Measurements from ENCODE around the gene SMTN.
A peak's percentile ranks its signal among the peaks of the same experiment; 100 is the strongest.
"Not testable (repeated sequence)": the region's sequence is repeated elsewhere in the genome, so short reads cannot be mapped to it uniquely, and the experiment has no call there.

SMTN gene

DNA sequence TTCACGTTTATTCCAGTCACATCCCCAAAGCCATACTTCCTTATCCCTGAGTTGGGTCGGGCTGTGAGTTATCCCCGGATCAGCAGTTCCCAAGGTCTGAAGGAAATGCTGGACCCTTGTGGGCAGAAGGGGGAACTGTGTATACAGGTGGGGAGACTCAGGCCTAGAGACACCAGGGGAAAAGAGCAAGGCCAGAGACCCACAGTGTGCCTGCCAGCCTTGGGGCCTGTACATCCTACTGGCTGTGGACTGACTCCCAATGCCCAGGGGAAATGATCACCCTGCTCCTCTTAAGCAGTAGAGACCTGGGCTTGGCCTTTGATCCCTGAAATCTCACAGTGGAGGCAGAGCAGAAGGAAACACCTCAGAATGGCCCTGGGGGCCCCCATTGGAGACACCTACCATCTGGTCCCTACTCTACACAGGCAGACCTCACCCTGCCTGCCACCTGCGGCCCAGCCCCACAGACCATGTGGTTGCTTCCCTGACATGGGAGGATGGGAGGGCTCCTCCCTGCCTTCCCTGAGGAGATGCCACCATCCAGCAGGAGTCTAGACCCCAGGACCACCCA is 25.0 kb downstream of the SMTN start:
- no peak for DNase-seq

DNA sequence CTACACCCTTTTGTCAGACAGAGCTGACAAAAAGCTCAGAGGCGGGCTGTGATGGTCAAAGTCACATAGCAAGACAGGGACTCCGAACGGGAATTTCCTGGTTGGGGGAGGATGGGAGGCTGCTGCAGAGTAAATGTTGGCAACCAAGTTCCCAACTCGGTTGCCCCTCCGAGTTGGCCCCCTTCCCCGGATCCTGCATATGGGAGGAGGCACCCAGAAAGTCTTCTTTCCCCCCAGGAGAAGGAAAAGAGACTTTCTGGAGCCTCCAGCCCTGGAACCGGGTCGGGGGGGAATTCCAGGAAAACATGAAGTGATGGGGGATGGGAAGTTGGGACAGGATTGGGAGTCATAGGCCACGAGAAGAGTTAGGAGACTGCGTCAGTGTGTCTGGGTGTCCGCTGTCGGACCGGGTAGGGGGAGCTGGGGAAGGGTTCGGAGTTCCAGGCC is 25.6 kb downstream of the SMTN start:
- no peak for DNase-seq

GRCh38 chr22:31107178-31107893 is 26.2 kb downstream of the SMTN start, which contains the start of gene SELENOM:
Gene SELENOM (minus strand): TSS chr22:31107568. CDS start chr22:31107505, 63 bp downstream.
- no peak for DNase-seq

DNA sequence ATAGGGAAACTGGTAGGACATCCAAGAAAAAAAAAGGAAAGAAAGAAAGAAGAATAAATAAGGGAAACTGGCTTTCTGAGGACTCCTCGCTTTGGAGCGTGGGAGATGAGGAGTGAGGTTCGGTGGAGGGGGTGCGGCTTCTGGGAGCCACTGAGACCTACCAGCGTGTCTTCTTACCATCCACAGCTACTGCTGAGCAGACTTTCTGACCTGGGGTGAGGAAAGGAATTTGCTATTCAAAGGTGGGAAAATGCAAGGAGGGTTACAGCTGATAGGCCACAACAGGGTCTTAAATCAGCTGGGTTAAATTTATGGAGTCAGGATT is 26.7 kb downstream of the SMTN start:
- no peak for DNase-seq

DNA sequence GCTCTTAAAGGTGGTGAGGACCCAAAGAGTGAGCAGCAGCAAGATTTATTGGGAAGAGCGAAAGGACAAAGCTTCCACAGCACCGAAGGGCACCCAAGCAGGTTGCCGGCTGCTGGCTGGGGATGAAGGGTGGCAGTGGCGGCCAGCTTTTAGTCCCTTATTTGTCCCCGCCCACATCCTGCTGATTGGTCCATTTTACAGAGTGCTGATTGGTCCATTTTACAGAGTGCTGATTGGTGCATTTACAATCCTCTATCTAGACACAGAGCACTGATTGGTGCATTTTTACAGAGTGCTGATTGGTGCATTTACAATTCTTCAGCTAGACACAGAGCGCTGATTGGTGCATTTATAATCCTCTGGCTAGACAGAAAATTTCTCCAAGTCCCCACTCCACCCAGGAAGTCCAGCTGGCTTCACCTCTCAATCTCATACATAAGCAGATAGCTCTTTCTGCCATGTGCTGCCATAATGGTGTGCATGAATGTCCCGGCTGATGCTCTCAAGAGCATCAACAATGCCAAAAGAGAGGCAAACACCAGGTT is 31.5 kb downstream of the SMTN start:
- not testable (repeated sequence) for DNase-seq

- no peak for DNase-seq
These were observed 37.1 kb downstream of the SMTN start for GRCh38 chr22:31118046-31118820.

GRCh38 chr22:31119026-31119717 is 38.1 kb downstream of the SMTN start:
- DNase-seq: no peak

GRCh38 chr22:31120230-31120629 is 39.1 kb downstream of the SMTN start:
- DNase-seq: no peak

DNA sequence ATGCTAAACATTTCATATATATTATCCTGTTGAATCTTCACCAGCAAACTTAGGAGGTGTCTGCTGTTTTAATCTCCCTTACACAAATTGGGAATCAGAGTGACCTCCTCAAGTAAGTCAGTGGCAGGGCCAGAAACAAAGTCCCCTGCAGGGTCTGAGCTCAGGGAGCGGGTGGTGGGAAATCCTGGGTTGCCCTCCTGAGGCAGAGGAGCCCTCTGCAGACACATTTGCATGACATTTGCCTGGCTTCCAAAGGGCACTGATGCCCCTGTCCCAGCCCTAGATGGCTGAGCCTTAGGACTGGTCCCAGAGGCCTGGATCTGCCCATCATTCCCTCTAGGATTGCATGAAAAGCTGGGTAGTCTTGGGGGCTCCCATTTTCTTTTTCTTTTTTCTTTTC is 39.5 kb downstream of the SMTN start:
- DNase-seq: no peak

DNA sequence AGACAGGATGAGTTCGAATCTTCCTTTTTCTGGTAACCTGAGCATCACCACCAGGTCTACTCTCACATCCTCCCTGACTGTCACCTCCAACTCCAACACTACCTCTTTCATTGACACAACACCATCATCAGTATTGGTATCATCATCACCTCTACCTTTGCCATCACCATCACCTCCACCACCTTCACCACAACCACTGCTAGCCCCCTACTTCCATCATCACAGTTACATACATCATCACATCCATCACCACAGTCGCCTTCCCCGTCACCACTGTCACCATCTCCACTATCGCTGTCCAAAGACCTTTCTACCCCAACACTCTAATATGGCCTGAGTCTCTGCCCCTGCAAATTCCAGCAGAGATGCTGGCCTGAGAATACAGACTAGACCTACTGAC is 40.3 kb downstream of the SMTN start:
- DNase-seq: no peak

DNA sequence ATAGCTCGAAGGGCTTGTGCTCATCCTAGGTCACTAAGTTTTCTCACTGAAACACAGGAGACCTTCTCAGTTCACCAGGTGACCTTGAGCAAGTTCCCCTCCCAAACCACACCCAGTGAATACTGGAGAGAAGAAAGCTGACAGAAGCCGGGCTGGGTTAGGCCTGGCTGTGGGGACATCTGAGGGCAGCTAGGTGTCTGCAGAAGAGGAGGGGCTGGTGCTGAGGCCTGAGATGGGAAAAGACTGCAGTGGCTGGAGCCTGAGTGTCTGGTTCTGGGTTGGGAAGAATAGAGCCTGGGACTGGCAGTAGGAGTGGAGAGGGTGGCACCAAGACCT is 41.0 kb downstream of the SMTN start:
- no peak for DNase-seq

- peak; percentile 16 for DNase-seq
These were observed 41.6 kb downstream of the SMTN start, which contains the start of gene INPP5J for GRCh38 chr22:31122532-31123291. Gene INPP5J (plus strand): TSS chr22:31122966. CDS start chr22:31123015, 49 bp downstream.

DNA sequence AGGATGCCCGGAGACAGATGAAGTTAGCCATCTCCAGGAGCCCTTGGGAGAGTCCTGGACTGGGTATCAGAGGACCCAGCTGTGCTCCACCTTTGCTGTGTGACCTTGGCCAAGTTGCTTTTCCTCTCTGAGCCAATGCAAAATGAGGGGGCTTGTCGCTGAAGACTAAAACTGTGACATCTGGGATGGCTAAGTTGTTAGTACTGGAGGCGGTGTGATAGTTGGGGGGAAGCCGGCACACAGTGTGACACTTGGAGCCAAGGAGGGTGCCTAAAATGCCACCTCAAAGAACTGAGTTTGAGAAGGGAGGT is 42.1 kb downstream of the SMTN start:
- DNase-seq: no peak

DNA sequence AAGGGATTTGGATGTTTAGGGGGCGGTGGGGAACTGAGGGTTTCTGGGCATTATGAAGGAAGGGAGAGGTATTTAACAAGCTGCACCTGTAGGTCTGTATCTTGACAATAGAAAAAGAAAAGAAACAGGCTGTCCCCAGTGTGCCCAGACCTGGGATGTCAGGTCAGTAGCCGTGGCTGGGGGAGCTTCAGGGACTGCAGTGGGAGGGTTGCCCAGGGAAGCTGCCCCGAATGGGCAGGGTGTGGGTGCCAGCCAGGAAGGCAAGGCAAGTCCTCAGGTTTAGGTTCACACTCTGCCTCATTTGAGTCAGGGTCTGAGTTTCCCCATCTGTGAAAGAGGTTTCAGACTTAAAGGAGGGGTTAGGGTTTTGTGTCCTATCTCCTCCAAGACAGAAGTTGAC is 43.2 kb downstream of the SMTN start:
- DNase-seq: no peak

GRCh38 chr22:31124811-31125465 is 43.8 kb downstream of the SMTN start:
- DNase-seq: no peak

DNA sequence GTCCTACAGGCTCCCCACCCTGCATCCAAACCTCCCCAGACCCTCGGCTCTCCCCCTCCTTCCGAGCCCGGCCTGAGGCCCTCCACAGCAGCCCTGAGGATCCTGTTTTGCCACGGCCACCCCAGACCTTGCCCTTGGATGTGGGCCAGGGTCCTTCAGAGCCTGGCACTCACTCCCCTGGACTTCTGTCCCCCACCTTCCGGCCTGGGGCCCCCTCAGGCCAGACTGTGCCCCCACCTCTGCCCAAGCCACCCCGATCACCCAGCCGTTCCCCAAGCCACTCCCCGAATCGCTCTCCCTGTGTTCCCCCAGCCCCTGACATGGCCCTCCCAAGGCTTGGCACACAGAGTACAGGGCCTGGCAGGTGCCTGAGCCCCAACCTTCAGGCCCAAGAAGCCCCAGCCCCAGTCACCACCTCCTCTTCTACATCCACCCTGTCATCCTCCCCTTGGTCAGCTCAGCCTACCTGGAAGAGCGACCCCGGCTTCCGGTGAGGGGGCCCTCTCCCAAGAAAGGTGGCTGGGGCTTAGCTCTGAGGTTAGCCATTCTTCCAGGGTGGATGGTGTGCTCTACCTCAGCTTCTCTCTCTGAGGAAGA is 44.5 kb downstream of the SMTN start:
- DNase-seq: no peak

GRCh38 chr22:31126128-31126868 is 45.2 kb downstream of the SMTN start:
- DNase-seq: no peak

DNA sequence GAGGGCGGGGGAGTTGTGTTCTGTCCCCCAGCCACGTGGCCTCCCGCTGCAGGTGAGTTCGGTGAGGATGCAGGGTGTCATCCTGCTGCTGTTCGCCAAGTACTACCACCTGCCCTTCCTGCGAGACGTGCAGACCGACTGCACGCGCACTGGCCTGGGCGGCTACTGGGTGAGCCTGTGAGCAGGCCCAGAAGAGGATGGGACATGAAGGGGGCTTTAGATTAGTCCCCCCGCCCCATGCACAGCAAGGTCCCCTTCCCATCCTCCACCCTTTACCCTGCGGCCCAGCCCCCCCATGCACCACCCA is 45.7 kb downstream of the SMTN start:
- DNase-seq: no peak

DNA sequence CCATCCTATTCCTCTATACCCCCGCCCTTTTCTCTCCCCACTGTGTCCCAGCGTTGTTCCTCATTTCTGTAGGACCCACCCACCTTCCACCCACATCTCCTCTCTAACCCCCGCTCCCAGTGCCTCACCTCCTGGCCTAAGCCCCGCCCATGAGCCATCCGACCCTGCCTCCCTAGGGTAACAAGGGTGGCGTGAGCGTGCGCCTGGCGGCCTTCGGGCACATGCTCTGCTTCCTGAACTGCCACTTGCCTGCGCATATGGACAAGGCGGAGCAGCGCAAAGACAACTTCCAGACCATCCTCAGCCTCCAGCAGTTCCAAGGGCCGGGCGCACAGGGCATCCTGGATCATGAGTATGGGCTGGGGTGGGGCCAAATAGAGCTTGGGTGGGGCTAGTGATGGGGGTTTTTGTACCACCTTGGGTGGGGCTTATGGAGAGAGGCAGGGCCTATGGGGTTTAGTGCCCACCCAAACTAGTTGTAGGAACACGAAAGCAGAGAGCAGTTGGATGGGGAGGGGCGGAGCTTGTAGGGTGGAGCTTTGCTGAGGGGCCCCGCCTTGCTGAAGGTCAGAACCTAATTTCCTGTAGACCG is 46.2 kb downstream of the SMTN start:
- no peak for DNase-seq

DNA sequence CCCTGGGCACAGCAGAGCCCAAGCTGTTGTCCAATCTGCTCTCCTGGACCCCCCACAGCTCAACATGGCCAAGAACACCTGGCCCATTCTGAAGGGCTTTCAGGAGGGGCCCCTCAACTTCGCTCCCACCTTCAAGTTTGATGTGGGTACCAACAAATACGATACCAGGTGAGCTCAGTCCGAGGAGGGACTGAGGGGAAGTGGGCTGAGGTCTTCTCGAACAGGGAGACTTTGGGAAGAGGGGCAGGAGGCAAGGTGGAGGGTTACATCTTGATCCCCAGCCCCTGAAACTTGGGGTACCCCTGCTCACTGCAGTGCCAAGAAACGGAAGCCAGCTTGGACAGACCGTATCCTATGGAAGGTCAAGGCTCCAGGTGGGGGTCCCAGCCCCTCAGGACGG is 47.0 kb downstream of the SMTN start:
- DNase-seq: no peak

- no peak for DNase-seq
These were observed 49.8 kb downstream of the SMTN start for GRCh38 chr22:31130873-31131272.

All from NCI-H2107 (cell line).